Natural killer cell (primary cell): ENCODE results near the gene MUC2. TPM values are rescaled to one million over a fixed set of nuclear protein-coding genes. Genes with fewer than 3 reads are reported as not detected.

ENCODE experiments used
- ATAC-seq, 3 donors: fragments of 150-1000 bp in 2 of 3; fragments of 200-7000 bp in 1 of 3; cut with Tn5 transposase; 1 replicate in 1 of 3; 2 replicates in 2 of 3; pipeline ENCODE4 v1.10.0; 2021; ENCODE audit warnings: mild to moderate bottlenecking in 2 of 3, moderate library complexity in 2 of 3
- DNase-seq, 2 donors: peaks; one replicate each; pipeline versions ENCODE4 v3.0.0 to v3.0.0-alpha.2; 2013 to 2021; ENCODE audit warnings: mixed read lengths in 1 of 2
- H3K27ac ChIP-seq: one replicate; pipeline ENCODE4 v1.5.1; 2013; ENCODE audit warnings: mild to moderate bottlenecking, low read length
- H3K27me3 ChIP-seq: one replicate; pipeline ENCODE4 v1.6.1; 2013; ENCODE audit warnings: low read length; ENCODE audit not compliant: control insufficient read depth, insufficient read depth
- H3K36me3 ChIP-seq: one replicate; pipeline ENCODE4 v1.6.1; 2013; ENCODE audit warnings: low read length; ENCODE audit not compliant: control insufficient read depth, insufficient read depth
- H3K4me1 ChIP-seq: one replicate; pipeline ENCODE4 v1.6.1; 2013; ENCODE audit warnings: low read length; ENCODE audit not compliant: control insufficient read depth, insufficient read depth
- H3K4me3 ChIP-seq: one replicate; pipeline ENCODE4 v1.5.1; 2013; ENCODE audit warnings: low read length
- H3K9me3 ChIP-seq: one replicate; pipeline ENCODE4 v1.6.1; 2013; ENCODE audit warnings: low read length; ENCODE audit not compliant: control insufficient read depth, insufficient read depth
- H3K27ac Mint-ChIP-seq, 2 donors: one replicate each; pipeline ENCODE4 v1.8.0; 2022; ENCODE audit warnings: mild to moderate bottlenecking in 2 of 2, mixed read lengths in 2 of 2, moderate library complexity in 1 of 2
- H3K27me3 Mint-ChIP-seq, 2 donors: one replicate each; pipeline ENCODE4 v1.8.0; 2022; ENCODE audit warnings: low read depth in 2 of 2, mixed read lengths in 2 of 2
- H3K36me3 Mint-ChIP-seq: one replicate; pipeline ENCODE4 v1.8.0; 2022; ENCODE audit warnings: mixed read lengths
- H3K4me1 Mint-ChIP-seq, 2 donors: one replicate each; pipeline ENCODE4 v1.8.0; 2022; ENCODE audit warnings: mixed read lengths in 2 of 2
- H3K4me3 Mint-ChIP-seq: one replicate; pipeline ENCODE4 v1.8.0; 2022; ENCODE audit warnings: mild to moderate bottlenecking, moderate library complexity, mixed read lengths
- H3K9me3 Mint-ChIP-seq, 2 donors: one replicate each; pipeline ENCODE4 v1.8.0; 2022; ENCODE audit warnings: mixed read lengths in 2 of 2
- CTCF ChIP-seq: fragments of 200-600 bp; IDR thresholded peaks from one replicate; pipeline ENCODE4 v1.8.0; 2022; ENCODE audit warnings: antibody characterized with exemption
- WGBS: methylation state at CpG from one replicate; pipeline ENCODE4 v1.1.7; 2013; ENCODE audit warnings: missing lambda C conversion rate; ENCODE audit not compliant: insufficient coverage; 5-methylcytosine and 5-hydroxymethylcytosine counted together
- intact Hi-C: fragments of 100-400 bp; cut with micrococcal nuclease; formaldehyde crosslinking; loops from one replicate; pipeline ENCODE4 v1.14.2; 2022
- total RNA-seq, 4 donors: library from RNA; stranded (reverse); fragments of 120-200 nt in 1 of 4; gene quantifications; one replicate each; pipeline versions ENCODE4 v1.2.3 to v1.2.4, GENCODE V29; 2013 to 2022

MUC2 gene
- total RNA-seq, 3 donors from 2014 or later (not counting 1 experiment from before 2014, with no cell fraction given): not detected

- ATAC-seq (no peak), DNase-seq (no peak)
- no peak overlapping the region for H3K4me3 Mint-ChIP-seq
- no peaks in the 10 kb centered on the region for H3K4me1 Mint-ChIP-seq
- H3K36me3 Mint-ChIP-seq: no peaks in the 10 kb centered on the region
- WGBS: 93% methylated on average over 12 of the region's 12 CpGs
- no peak overlapping the region for H3K4me3 ChIP-seq
- intact Hi-C loops: no loop called here
- H3K27ac Mint-ChIP-seq: no peak overlapping the region
- H3K36me3 ChIP-seq: no peaks in the 10 kb centered on the region
- H3K9me3 ChIP-seq: no peaks in the 10 kb centered on the region
- TF ChIP-seq CTCF: no peak
- H3K27me3 Mint-ChIP-seq: no peaks in the 10 kb centered on the region
- H3K9me3 Mint-ChIP-seq: no peaks in the 10 kb centered on the region
- H3K27me3 ChIP-seq: no peaks in the 10 kb centered on the region
- H3K27ac ChIP-seq: no peak overlapping the region
- no peaks in the 10 kb centered on the region for H3K4me1 ChIP-seq
Observed at GRCh38 chr11:1102996-1103395, 28.3 kb downstream of the MUC2 start.

GRCh38 chr11:1103401-1104360 lies 29.0 kb downstream of the MUC2 start:
- Histone ChIP-seq H3K27me3 (no peaks in the 10 kb centered on the region), H3K9me3 (no peaks in the 10 kb centered on the region), H3K36me3 (no peaks in the 10 kb centered on the region), H3K4me3 (no peak overlapping the region), H3K27ac (no peak overlapping the region), H3K4me1 (no peaks in the 10 kb centered on the region)
- intact Hi-C loops: no loop called here
- no peak overlapping the region for H3K4me3 Mint-ChIP-seq
- H3K27ac Mint-ChIP-seq: no peak overlapping the region
- H3K27me3 Mint-ChIP-seq: no peaks in the 10 kb centered on the region
- DNase-seq (no peak), ATAC-seq (no peak)
- H3K9me3 Mint-ChIP-seq: no peaks in the 10 kb centered on the region
- no peak for TF ChIP-seq CTCF
- H3K4me1 Mint-ChIP-seq: no peaks in the 10 kb centered on the region
- 83% methylated on average over 44 of the region's 44 CpGs for WGBS
- no peaks in the 10 kb centered on the region for H3K36me3 Mint-ChIP-seq

- H3K9me3 ChIP-seq: no peaks in the 10 kb centered on the region
- Mint-ChIP-seq H3K36me3 (no peaks in the 10 kb centered on the region), H3K27ac (no peak overlapping the region), H3K4me1 (no peaks in the 10 kb centered on the region), H3K4me3 (no peak overlapping the region), H3K9me3 (no peaks in the 10 kb centered on the region), H3K27me3 (no peaks in the 10 kb centered on the region)
- H3K4me3 ChIP-seq: no peak overlapping the region
- ATAC-seq: no peak
- intact Hi-C loops: no loop called here
- H3K27ac ChIP-seq: no peak overlapping the region
- no peaks in the 10 kb centered on the region for H3K27me3 ChIP-seq
- no peak for TF ChIP-seq CTCF
- WGBS: 83% methylated on average over 28 of the region's 28 CpGs
- H3K36me3 ChIP-seq: no peaks in the 10 kb centered on the region
- H3K4me1 ChIP-seq: no peaks in the 10 kb centered on the region
- DNase-seq: no peak
Observed at GRCh38 chr11:1104411-1105182, 29.9 kb downstream of the MUC2 start.
